ENCODE data around the gene MYADM.
"Not testable (repeated sequence)": the region's sequence is repeated elsewhere in the genome, so short reads cannot be mapped to it uniquely, and the experiment has no call there.

GRCh38 chr19:53869805-53870484, 2.3 kb downstream of the MYADM start:
- TF ChIP-seq CTCF (IDR thresholded peaks at IDR 0.05); EZH2 (IDR thresholded peaks at IDR 0.05; ENCODE audit: borderline replicate concordance, insufficient read depth, low read depth, low read length, poor library complexity, severe bottlenecking): not testable (repeated sequence)

Data from B cell (primary cell).